Ectodermal cell (in vitro differentiated cells): ENCODE measurements around the gene OSBPL10.

ENCODE experiments used
- H3K27ac ChIP-seq: 2 replicates; pipeline ENCODE4 v1.7.0; 2013; ENCODE audit warnings: mild to moderate bottlenecking, low read depth, low read length; ENCODE audit not compliant: insufficient read depth, poor library complexity, severe bottlenecking
- H3K27me3 ChIP-seq: 2 replicates; pipeline ENCODE4 v1.7.0; 2013; ENCODE audit warnings: mild to moderate bottlenecking, low read length; ENCODE audit not compliant: insufficient read depth, control insufficient read depth, poor library complexity, severe bottlenecking
- H3K36me3 ChIP-seq: one replicate; pipeline ENCODE4 v1.7.0; 2013; ENCODE audit warnings: low read length; ENCODE audit not compliant: control insufficient read depth, insufficient read depth
- H3K4me1 ChIP-seq: one replicate; pipeline ENCODE4 v1.7.0; 2013; ENCODE audit warnings: low read length; ENCODE audit not compliant: control insufficient read depth, insufficient read depth
- H3K4me3 ChIP-seq: 2 replicates; pipeline ENCODE4 v1.7.0; 2013; ENCODE audit warnings: low read depth, low read length, control low read depth; ENCODE audit not compliant: insufficient read depth
- H3K9me3 ChIP-seq: 2 replicates; pipeline ENCODE4 v1.7.0; 2013; ENCODE audit warnings: mild to moderate bottlenecking, low read length, moderate library complexity; ENCODE audit not compliant: control insufficient read depth
- WGBS, 2 experiments: methylation state at CpG; one replicate each; pipeline ENCODE4 v1.1.7; 2013; ENCODE audit warnings: missing lambda C conversion rate in 2 of 2; 5-methylcytosine and 5-hydroxymethylcytosine counted together

Gene OSBPL10

DNA sequence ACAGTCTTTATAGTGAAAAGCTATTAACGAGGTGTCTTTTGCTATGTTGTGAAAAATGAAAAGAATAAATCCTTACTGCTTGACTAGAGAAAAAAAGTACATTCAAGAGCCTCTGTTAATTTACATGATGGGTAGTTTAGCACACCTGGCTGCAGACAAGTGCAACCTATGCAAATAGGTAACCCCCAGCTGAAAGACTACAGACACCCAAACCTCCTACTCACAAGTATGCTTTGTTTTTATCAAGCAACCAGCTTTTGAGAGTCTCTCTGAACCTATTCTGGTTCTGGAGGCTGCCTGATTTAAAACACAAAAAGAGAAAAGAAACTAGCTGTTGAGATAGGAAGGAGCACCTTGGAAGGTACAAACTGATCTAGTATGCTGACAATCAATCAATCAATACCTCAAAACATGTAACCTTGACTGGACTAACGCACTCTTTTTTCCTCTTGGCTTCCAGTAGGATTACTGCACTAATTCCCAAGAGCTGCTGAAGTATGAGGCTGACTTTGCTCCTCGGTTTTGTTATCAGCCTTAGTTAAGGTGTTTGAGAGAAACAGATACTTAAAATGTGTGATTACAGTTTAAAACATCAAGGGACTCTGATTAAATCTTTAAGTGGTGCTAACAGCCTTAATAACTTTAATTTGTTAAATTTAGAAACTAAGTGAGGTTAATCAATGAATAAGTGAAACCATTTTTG is 63.6 kb downstream of the OSBPL10 start:
- Histone ChIP-seq H3K27me3 (no peaks in the 10 kb centered on the region), H3K4me3 (no peak overlapping the region), H3K27ac (no peak overlapping the region), H3K9me3 (no peaks in the 10 kb centered on the region), H3K4me1 (peaks cover 13% of the 10 kb centered on the region), H3K36me3 (no peaks in the 10 kb centered on the region)
- 39 to 55% methylated on average over 3 of the region's 3 CpGs for WGBS, 2 experiments

DNA sequence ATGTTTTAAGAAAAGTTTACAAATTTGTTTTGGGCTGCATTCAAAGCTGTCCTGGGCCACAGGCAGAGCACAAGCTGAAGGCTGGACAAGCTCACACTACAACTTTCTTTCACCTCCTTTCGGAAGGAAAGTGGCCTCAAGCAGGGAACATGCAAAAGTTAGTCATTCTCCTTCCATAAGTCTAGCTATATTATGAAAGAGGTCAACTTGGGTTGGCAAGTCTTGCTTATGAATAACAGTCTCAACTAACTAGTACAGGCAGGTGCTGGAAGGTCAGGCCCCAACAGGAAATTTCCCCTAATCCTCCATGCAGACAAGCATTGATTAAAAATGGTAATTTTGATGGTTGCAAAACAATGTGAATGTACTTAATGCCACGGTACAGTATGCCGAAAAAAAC is 69.4 kb downstream of the OSBPL10 start:
- 88 to 96% methylated on average over 1 of the region's 3 CpGs for WGBS, 2 experiments
- Histone ChIP-seq H3K36me3 (no peaks in the 10 kb centered on the region), H3K4me3 (no peak overlapping the region), H3K9me3 (no peaks in the 10 kb centered on the region), H3K27ac (no peak overlapping the region), H3K4me1 (peaks cover 2% of the 10 kb centered on the region), H3K27me3 (no peaks in the 10 kb centered on the region)

DNA sequence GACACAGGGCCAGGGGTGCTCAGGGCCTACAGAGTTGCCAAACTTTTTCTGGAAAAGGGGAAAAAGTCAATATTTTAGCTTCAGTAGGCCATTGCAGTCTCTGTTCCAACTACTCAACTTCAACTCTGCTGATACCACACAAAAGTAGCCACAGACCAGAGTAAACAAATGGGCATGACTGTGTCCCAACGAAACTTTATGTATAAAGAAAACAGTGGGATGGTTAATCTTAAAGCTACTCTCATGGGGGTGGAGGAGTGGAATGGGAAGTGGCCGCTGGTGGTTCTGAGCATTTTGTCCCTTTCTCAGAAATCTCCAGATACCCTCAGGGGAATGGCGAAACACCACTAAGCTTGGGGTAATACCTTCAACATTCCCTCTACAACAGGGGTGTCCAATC is 69.9 kb downstream of the OSBPL10 start:
- Histone ChIP-seq H3K27me3 (no peaks in the 10 kb centered on the region), H3K36me3 (no peaks in the 10 kb centered on the region), H3K4me3 (no peak overlapping the region), H3K4me1 (no peaks in the 10 kb centered on the region), H3K9me3 (no peaks in the 10 kb centered on the region), H3K27ac (no peak overlapping the region)
- WGBS, 2 experiments: 92 to 98% methylated on average over 3 of the region's 3 CpGs

- 88 to 90% methylated on average over 7 of the region's 7 CpGs for whole genome bisulfite sequencing, 2 experiments
- Histone ChIP-seq H3K9me3 (no peaks in the 10 kb centered on the region), H3K4me1 (no peaks in the 10 kb centered on the region), H3K27me3 (no peaks in the 10 kb centered on the region), H3K36me3 (no peaks in the 10 kb centered on the region), H3K4me3 (no peak overlapping the region), H3K27ac (no peak overlapping the region)
Measured at GRCh38 chr3:31909455-31909854, 71.6 kb downstream of the OSBPL10 start.

DNA sequence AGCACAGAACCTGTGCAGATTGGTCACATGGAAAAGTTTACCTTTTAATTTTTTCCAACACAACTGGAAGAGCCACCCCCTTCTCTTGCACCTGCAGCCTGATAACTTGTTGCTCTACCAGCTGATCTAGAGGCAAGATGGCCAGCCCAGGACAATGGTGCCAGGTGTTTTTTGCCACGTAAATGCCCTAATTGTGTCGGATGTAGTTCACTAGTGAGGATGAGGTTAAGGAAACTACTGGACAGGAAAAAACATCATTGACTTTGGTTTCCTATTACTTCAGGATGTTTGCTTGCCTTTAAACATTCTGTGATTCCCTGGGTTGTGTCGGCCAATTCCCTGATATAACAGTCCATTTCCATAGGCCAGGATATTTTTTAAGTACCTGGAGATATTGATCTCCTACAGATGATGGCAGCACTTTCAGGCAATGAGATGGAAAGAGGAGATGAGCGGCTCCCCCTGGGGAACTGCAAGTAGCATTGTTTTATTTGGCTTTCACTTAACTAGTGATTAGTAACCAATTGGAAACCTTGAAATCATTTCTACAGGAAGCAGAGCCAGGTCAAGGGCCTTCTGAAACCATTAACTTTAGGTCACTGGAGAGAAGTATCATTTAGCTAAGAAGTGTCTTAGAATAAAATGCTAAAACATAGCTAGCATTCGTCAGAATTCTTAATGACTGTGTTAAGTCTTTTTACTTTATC is 72.5 kb downstream of the OSBPL10 start:
- Histone ChIP-seq H3K4me1 (no peaks in the 10 kb centered on the region), H3K9me3 (no peaks in the 10 kb centered on the region), H3K4me3 (no peak overlapping the region), H3K27ac (no peak overlapping the region), H3K36me3 (no peaks in the 10 kb centered on the region), H3K27me3 (no peaks in the 10 kb centered on the region)
- 94 to 95% methylated on average over 5 of the region's 5 CpGs for WGBS, 2 experiments

GRCh38 chr3:31906182-31906581 is 74.9 kb downstream of the OSBPL10 start:
- WGBS, 2 experiments: 100% methylated on average over 1 of the region's 1 CpG; no CpG with 5 or more reads in 1 of the 2 experiments
- no peak overlapping the region for H3K4me3 ChIP-seq
- H3K27me3 ChIP-seq: no peaks in the 10 kb centered on the region
- no peaks in the 10 kb centered on the region for H3K36me3 ChIP-seq
- H3K4me1 ChIP-seq: no peaks in the 10 kb centered on the region
- no peaks in the 10 kb centered on the region for H3K9me3 ChIP-seq
- no peak overlapping the region for H3K27ac ChIP-seq

DNA sequence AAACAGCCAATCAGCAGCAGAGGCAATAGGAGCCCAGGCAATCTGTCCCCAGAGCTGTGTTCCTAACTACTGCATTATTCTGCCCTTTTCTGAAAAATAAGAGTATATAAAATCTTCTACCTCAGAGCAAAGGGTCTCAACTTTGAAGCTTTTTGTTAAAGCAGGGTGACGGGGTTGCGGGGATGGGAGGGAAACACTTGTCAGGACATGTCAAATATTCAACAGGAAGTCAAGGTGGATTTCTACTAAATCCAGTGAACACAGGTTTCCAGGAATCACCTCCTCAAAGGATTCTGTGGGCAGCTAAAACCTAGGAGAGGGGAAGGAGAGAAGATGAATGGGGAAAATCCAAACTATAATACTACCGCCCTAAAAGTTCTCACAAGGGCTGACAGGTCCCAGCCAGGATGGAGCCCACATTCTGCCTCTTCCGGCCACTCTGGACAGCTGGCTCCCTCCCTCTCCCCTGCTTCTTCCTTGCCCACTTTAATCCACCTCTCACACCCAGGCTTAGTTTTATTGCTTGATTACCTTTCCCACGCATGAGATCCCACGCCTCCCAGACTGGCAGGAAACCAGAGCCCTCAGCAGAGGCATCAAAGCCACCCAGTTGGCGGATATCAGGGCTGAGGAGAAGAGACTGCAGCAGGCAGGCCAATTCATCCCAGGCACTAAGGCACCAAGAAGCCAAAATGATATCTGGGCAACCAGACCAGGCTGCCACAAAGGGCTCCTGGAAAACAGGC is 77.2 kb downstream of the OSBPL10 start:
- Histone ChIP-seq H3K27ac (no peak overlapping the region), H3K4me1 (peaks cover 4% of the 10 kb centered on the region), H3K4me3 (no peak overlapping the region), H3K9me3 (no peaks in the 10 kb centered on the region), H3K36me3 (no peaks in the 10 kb centered on the region), H3K27me3 (no peaks in the 10 kb centered on the region)
- WGBS, 2 experiments: 92 to 93% methylated on average over 7 of the region's 7 CpGs

GRCh38 chr3:31900583-31900982 is 80.5 kb downstream of the OSBPL10 start:
- Histone ChIP-seq H3K4me3 (no peak overlapping the region), H3K36me3 (no peaks in the 10 kb centered on the region), H3K27ac (no peak overlapping the region), H3K27me3 (no peaks in the 10 kb centered on the region), H3K9me3 (no peaks in the 10 kb centered on the region), H3K4me1 (peaks cover 4% of the 10 kb centered on the region)

- Histone ChIP-seq H3K4me3 (no peak overlapping the region), H3K27ac (no peak overlapping the region), H3K9me3 (no peaks in the 10 kb centered on the region), H3K4me1 (peaks cover 4% of the 10 kb centered on the region), H3K27me3 (no peaks in the 10 kb centered on the region), H3K36me3 (no peaks in the 10 kb centered on the region)
- WGBS, 2 experiments: 66 to 72% methylated on average over 6 of the region's 6 CpGs
Measured at GRCh38 chr3:31896648-31897433, 84.2 kb downstream of the OSBPL10 start.
